CD4-positive, alpha-beta T cell (primary cell): Measurements from ENCODE around the gene STARD3. TPM values are rescaled to one million over a fixed set of nuclear protein-coding genes. Genes with fewer than 3 reads are reported as not detected.

Source experiments
- ATAC-seq: fragments of 200-7000 bp; cut with Tn5 transposase; one replicate; pipeline ENCODE4 v1.10.0; 2022; ENCODE audit warnings: mild to moderate bottlenecking; ENCODE audit not compliant: poor library complexity
- CTCF ChIA-PET: fragments of 350-600 bp; sonication (Branson Sonifier 250); formaldehyde crosslinking; loops from one replicate; lab custom pipeline; 2021; ENCODE audit warnings: antibody characterized with exemption, inconsistent platforms; lab: Charles Lee
- POLR2A ChIA-PET: fragments of 350-600 bp; sonication (Branson Sonifier 250); formaldehyde crosslinking; loops from one replicate; lab custom pipeline; 2021; ENCODE audit warnings: antibody characterized with exemption, inconsistent platforms; lab: Charles Lee
- DNase-seq, 14 experiments: peaks; one replicate each; pipeline ENCODE4 v3.0.0-alpha.2; 2013 to 2020; ENCODE audit warnings: mixed read lengths in 2 of 14
- H3K27ac ChIP-seq, 2 donors: one replicate each; pipeline versions ENCODE4 v1.5.1 to v1.7.0; 2013; ENCODE audit warnings: low read length in 2 of 2, low read depth in 1 of 2, mild to moderate bottlenecking in 1 of 2
- H3K27me3 ChIP-seq, 2 experiments: 1 replicate in 1 of 2; 2 replicates in 1 of 2; pipeline versions ENCODE4 v1.6.1 to v1.7.0; 2013; ENCODE audit warnings: low read length in 2 of 2, control low read depth in 1 of 2, mild to moderate bottlenecking in 1 of 2, moderate library complexity in 1 of 2; ENCODE audit not compliant: insufficient read depth in 2 of 2, control insufficient read depth in 1 of 2
- H3K36me3 ChIP-seq: one replicate; pipeline ENCODE4 v1.6.1; 2013; ENCODE audit warnings: low read length, control low read depth; ENCODE audit not compliant: insufficient read depth
- H3K4me1 ChIP-seq: one replicate; pipeline ENCODE4 v1.6.1; 2013; ENCODE audit warnings: low read length, control low read depth; ENCODE audit not compliant: insufficient read depth
- H3K4me3 ChIP-seq: one replicate; pipeline ENCODE4 v1.5.1; 2013; ENCODE audit warnings: mild to moderate bottlenecking, low read length, moderate library complexity
- H3K9me3 ChIP-seq, 2 experiments: 1 replicate in 1 of 2; 2 replicates in 1 of 2; pipeline versions ENCODE4 v1.6.1 to v1.7.0; 2013; ENCODE audit warnings: low read length in 2 of 2, mild to moderate bottlenecking in 2 of 2, control low read depth in 1 of 2, moderate library complexity in 1 of 2; ENCODE audit not compliant: control insufficient read depth in 1 of 2, insufficient read depth in 1 of 2
- H3K27ac Mint-ChIP-seq: one replicate; pipeline ENCODE4 v1.8.0; 2020; ENCODE audit warnings: mixed read lengths
- H3K27me3 Mint-ChIP-seq: one replicate; pipeline ENCODE4 v1.8.0; 2021; ENCODE audit warnings: mixed read lengths
- H3K36me3 Mint-ChIP-seq: one replicate; pipeline ENCODE4 v1.8.0; 2021; ENCODE audit warnings: low read depth, mixed read lengths
- H3K4me1 Mint-ChIP-seq: one replicate; pipeline ENCODE4 v1.8.0; 2021; ENCODE audit warnings: low read depth, mixed read lengths
- H3K4me3 Mint-ChIP-seq: one replicate; pipeline ENCODE4 v1.8.0; 2020; ENCODE audit warnings: mild to moderate bottlenecking, mixed read lengths
- H3K9me3 Mint-ChIP-seq: one replicate; pipeline ENCODE4 v1.8.0; 2020; ENCODE audit warnings: mixed read lengths
- intact Hi-C, 2 experiments: fragments of 100-400 bp; cut with DNase I in 1 of 2; cut with micrococcal nuclease in 1 of 2; formaldehyde crosslinking; loops; one replicate each; pipeline versions ENCODE4 v1.15.1 to v1.9.0; 2023 to 2025; cut with DNase I, micrococcal nuclease
- total RNA-seq, 174 experiments: library from RNA in 2 of 174; stranded (reverse) in 2 of 174; gene quantifications; one replicate each; pipeline ENCODE4 v1.2.3 and lab custom pipeline; 2021 to 2026
- TF ChIP-seq, protein P1 (sequence below): fragments of 200-600 bp; IDR thresholded peaks from one replicate; pipeline ENCODE4 v1.8.0; 2022; ENCODE audit warnings: antibody characterized with exemption, mild to moderate bottlenecking

STARD3 gene
- total RNA-seq, 2 experiments from 2014 or later = 96.5 to 99.9 TPM

DNA sequence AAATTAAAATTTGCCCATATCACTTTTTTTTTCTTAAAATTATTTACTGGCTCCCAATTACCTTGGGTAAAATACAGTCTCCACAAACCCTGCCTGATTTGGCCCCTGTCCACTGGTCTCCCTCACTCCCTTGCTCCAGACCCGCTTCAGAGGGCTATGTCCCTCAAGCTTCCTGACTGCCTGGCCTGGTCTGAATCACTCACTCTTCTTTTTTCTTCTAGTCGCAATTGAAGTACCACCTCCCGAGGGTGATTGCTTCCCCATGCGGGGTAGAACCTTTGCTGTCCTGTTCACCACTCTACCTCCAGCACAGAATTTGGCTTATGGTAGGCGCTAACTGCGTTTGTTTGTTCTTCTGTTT lies 51.5 kb downstream of the STARD3 start:
- Mint-ChIP-seq H3K36me3 (peaks cover 44% of the 10 kb centered on the region), H3K9me3 (no peaks in the 10 kb centered on the region), H3K27me3 (no peaks in the 10 kb centered on the region), H3K4me1 (peaks cover 31% of the 10 kb centered on the region), H3K27ac (peak overlapping the region; percentile 98), H3K4me3 (peak overlapping the region; percentile 100)
- Histone ChIP-seq H3K9me3 (no peaks in the 10 kb centered on the region), H3K4me3 (peak overlapping the region; percentile 74), H3K27me3 (no peaks in the 10 kb centered on the region), H3K36me3 (peaks cover 18% of the 10 kb centered on the region), H3K27ac (peak overlapping the region; percentile 83), H3K4me1 (peaks cover 19% of the 10 kb centered on the region)
- CTCF ChIA-PET = interaction anchor here (0.5 to 2.5 kb wide), 9 partner anchors 9 to 86 kb away, joined by 3 to 10 read pairs (median 4); partner anchors contain the start of genes MIEN1, PNMT and TCAP
- ATAC-seq = no peak
- intact Hi-C loops = loop anchor here in 1 of 2 experiments (1.0 to 5.0 kb wide), 2 partner anchors 42 to 51 kb away; partner anchors contain the start of genes MIEN1 and STARD3
- DNase-seq = no peak
- TF ChIP-seq, protein P1, sequence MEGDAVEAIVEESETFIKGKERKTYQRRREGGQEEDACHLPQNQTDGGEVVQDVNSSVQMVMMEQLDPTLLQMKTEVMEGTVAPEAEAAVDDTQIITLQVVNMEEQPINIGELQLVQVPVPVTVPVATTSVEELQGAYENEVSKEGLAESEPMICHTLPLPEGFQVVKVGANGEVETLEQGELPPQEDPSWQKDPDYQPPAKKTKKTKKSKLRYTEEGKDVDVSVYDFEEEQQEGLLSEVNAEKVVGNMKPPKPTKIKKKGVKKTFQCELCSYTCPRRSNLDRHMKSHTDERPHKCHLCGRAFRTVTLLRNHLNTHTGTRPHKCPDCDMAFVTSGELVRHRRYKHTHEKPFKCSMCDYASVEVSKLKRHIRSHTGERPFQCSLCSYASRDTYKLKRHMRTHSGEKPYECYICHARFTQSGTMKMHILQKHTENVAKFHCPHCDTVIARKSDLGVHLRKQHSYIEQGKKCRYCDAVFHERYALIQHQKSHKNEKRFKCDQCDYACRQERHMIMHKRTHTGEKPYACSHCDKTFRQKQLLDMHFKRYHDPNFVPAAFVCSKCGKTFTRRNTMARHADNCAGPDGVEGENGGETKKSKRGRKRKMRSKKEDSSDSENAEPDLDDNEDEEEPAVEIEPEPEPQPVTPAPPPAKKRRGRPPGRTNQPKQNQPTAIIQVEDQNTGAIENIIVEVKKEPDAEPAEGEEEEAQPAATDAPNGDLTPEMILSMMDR = no peak
- POLR2A ChIA-PET = interaction anchor here (0.6 to 2.1 kb wide), 14 partner anchors 11 to 489 kb away, joined by 3 to 23 read pairs (median 4); partner anchors contain the start of genes MIEN1, PNMT and RPL19

DNA sequence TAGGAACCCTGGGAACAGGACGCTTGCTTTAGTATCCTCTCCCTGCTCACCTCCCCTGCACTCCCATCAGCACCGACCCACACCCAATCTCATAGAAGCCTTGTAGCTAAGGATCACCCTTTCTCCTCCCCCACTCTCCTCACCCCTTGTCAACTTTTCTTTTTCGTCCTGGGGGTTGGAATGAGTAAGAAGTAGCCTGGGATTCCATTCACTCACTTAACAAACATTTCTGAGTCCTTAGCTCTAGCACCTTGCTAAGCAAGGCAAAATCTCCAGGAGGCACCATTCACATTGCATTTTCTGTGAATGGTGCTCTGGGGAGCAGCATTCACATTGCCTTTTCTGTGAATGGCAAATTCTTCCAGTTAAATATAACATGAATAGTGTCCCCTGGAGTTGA lies 52.0 kb downstream of the STARD3 start:
- no peak for ATAC-seq
- intact Hi-C loops = loop anchor here in 1 of 2 experiments (1.0 to 5.0 kb wide), 2 partner anchors 41 to 52 kb away; partner anchors contain the start of genes MIEN1 and STARD3
- peaks cover 31% of the 10 kb centered on the region for H3K4me1 Mint-ChIP-seq
- peaks cover 41% of the 10 kb centered on the region for H3K36me3 Mint-ChIP-seq
- no peaks in the 10 kb centered on the region for H3K27me3 Mint-ChIP-seq
- TF ChIP-seq, protein P1 = no peak
- CTCF ChIA-PET = interaction anchor here (0.5 to 2.5 kb wide), 5 partner anchors 9 to 85 kb away, joined by 4 to 10 read pairs (median 5); no protein-coding TSS in a partner anchor
- peak overlapping the region; percentile 98 for H3K27ac Mint-ChIP-seq
- Histone ChIP-seq H3K9me3 (no peaks in the 10 kb centered on the region), H3K4me1 (peaks cover 19% of the 10 kb centered on the region), H3K27ac (no peak overlapping the region), H3K4me3 (peak overlapping the region; percentile 74), H3K36me3 (peaks cover 15% of the 10 kb centered on the region), H3K27me3 (no peaks in the 10 kb centered on the region)
- no peak for DNase-seq
- H3K4me3 Mint-ChIP-seq = peak overlapping the region; percentile 100
- H3K9me3 Mint-ChIP-seq = no peaks in the 10 kb centered on the region
- POLR2A ChIA-PET = interaction anchor here (0.7 to 2.1 kb wide), 3 partner anchors 34 to 266 kb away, joined by 3 to 19 read pairs (median 4); partner anchors contain the start of gene MIEN1

DNA sequence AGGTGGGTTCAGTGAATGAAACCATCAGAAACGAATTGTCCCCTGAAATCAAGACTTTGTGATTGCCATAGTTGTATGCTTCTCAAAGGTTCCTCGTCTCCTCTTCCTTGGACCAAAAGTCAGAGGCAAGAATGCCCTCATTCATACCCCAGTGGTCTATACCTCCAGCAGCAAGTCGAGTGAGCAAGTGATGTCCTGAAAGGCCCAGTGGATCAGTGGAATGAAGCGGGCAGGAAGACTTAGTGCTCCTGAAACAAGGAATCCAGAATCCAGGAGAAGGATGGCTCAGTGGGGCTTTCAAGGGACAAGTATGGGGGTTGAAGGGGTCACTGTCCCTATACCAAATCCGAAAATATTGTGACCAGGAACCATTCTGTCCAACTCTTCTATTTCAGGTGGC lies 57.6 kb downstream of the STARD3 start:
- Histone ChIP-seq H3K27ac (no peak overlapping the region), H3K4me1 (no peaks in the 10 kb centered on the region), H3K4me3 (no peak overlapping the region), H3K36me3 (peaks cover 2% of the 10 kb centered on the region), H3K9me3 (no peaks in the 10 kb centered on the region), H3K27me3 (peaks cover 8 to 10% of the 10 kb centered on the region in 2 experiments)
- intact Hi-C loops = no loop called here
- no peaks in the 10 kb centered on the region for H3K9me3 Mint-ChIP-seq
- POLR2A ChIA-PET = no interaction called here
- no peak for DNase-seq
- H3K4me1 Mint-ChIP-seq = peaks cover 3% of the 10 kb centered on the region
- peaks cover 7% of the 10 kb centered on the region for H3K36me3 Mint-ChIP-seq
- TF ChIP-seq, protein P1 = no peak
- CTCF ChIA-PET = interaction anchor here (1.5 kb wide), 1 partner anchor 73 kb away, joined by 4 read pairs; no protein-coding TSS in a partner anchor
- ATAC-seq = no peak
- H3K4me3 Mint-ChIP-seq = no peak overlapping the region
- H3K27ac Mint-ChIP-seq = no peak overlapping the region
- H3K27me3 Mint-ChIP-seq = peaks cover 16% of the 10 kb centered on the region
